Mucosa of stomach (tissue), 1 donor: ENCODE data around the gene RAB27B.
"Not testable (repeated sequence)": the region's sequence is repeated elsewhere in the genome, so short reads cannot be mapped to it uniquely, and the experiment has no call there.

Experiments
- H3K27me3 ChIP-seq: one replicate; pipeline ENCODE4 v1.7.0; 2013; ENCODE audit warnings: mild to moderate bottlenecking, low read length; ENCODE audit not compliant: control insufficient read depth, insufficient read depth
- H3K36me3 ChIP-seq: one replicate; pipeline ENCODE4 v1.7.0; 2013; ENCODE audit warnings: low read length; ENCODE audit not compliant: control insufficient read depth, insufficient read depth
- H3K4me1 ChIP-seq: one replicate; pipeline ENCODE4 v1.7.0; 2013; ENCODE audit warnings: mild to moderate bottlenecking, low read length; ENCODE audit not compliant: control insufficient read depth, insufficient read depth
- H3K4me3 ChIP-seq: one replicate; pipeline ENCODE4 v1.7.0; 2013; ENCODE audit warnings: low read length
- H3K9ac ChIP-seq: one replicate; pipeline ENCODE4 v1.7.0; 2013; ENCODE audit warnings: mild to moderate bottlenecking, low read length, moderate library complexity
- H3K9me3 ChIP-seq: one replicate; pipeline ENCODE4 v1.7.0; 2013; ENCODE audit warnings: mild to moderate bottlenecking, low read length, moderate library complexity; ENCODE audit not compliant: control insufficient read depth
- donor health status: Pancreatic carcinoma.

Gene RAB27B

DNA sequence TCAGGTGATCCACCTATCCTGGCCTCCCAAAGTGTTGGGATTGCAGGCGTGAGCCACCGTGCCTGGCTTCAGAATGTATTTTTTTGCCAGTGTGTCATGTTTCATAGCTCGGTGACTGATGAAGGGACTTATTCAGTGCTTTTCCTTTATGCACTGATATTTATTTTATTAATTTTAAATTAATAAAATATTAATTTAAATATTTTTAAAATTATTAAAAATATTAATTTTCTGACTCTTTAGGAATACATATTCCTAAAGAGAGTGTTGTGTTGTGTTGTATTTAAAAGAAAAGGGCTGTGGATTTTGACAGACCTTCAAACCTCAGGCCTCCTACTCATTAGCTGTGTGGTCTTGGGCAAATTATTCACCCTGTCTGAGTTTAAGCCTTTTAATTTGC, 22.3 kb downstream of the RAB27B start:
- peaks cover 11% of the 10 kb centered on the region for H3K4me1 ChIP-seq
- H3K9me3 ChIP-seq = no peaks in the 10 kb centered on the region
- no peak overlapping the region for H3K9ac ChIP-seq
- no peaks in the 10 kb centered on the region for H3K27me3 ChIP-seq
- no peak overlapping the region for H3K4me3 ChIP-seq
- H3K36me3 ChIP-seq = no peaks in the 10 kb centered on the region

- Histone ChIP-seq H3K9ac (no peak overlapping the region), H3K36me3 (no peaks in the 10 kb centered on the region), H3K27me3 (no peaks in the 10 kb centered on the region), H3K9me3 (no peaks in the 10 kb centered on the region), H3K4me3 (no peak overlapping the region), H3K4me1 (peaks cover 28% of the 10 kb centered on the region)
Measured at GRCh38 chr18:54852780-54853675, 24.8 kb downstream of the RAB27B start.

GRCh38 chr18:54855050-54855449, 26.8 kb downstream of the RAB27B start:
- H3K4me3 ChIP-seq, H3K36me3 ChIP-seq, H3K27me3 ChIP-seq, H3K9ac ChIP-seq, H3K9me3 ChIP-seq: not testable (repeated sequence)
- peaks cover 36% of the 10 kb centered on the region for H3K4me1 ChIP-seq

GRCh38 chr18:54856105-54856646, 27.9 kb downstream of the RAB27B start:
- Histone ChIP-seq H3K9ac (no peak overlapping the region), H3K9me3 (no peaks in the 10 kb centered on the region), H3K4me1 (peaks cover 44% of the 10 kb centered on the region), H3K27me3 (no peaks in the 10 kb centered on the region), H3K4me3 (no peak overlapping the region), H3K36me3 (no peaks in the 10 kb centered on the region)

DNA sequence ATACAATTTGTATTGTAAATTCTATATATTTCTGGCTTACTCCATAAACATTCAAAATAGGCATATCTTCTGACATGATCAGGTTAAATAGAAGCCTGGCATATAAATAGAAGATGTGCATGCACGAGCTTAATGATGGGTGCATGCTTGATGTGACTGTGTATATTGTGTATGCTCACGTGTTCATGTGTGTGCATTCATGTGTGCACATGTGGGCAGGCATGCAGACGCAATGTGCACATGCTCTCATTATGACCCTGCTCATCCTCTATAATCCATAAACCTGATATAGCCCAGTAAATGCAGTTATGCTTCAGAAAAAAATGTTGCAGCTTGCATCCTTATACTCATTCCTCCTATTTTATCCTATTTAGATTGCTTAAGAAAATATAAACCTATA, 29.2 kb downstream of the RAB27B start:
- Histone ChIP-seq H3K9me3 (no peaks in the 10 kb centered on the region), H3K4me3 (no peak overlapping the region), H3K27me3 (no peaks in the 10 kb centered on the region), H3K4me1 (peaks cover 45% of the 10 kb centered on the region), H3K9ac (no peak overlapping the region), H3K36me3 (no peaks in the 10 kb centered on the region)

- Histone ChIP-seq H3K36me3 (no peaks in the 10 kb centered on the region), H3K9ac (no peak overlapping the region), H3K4me3 (no peak overlapping the region), H3K9me3 (no peaks in the 10 kb centered on the region), H3K4me1 (peaks cover 38% of the 10 kb centered on the region), H3K27me3 (no peaks in the 10 kb centered on the region)
Measured at GRCh38 chr18:54859667-54860421, 31.6 kb downstream of the RAB27B start.

DNA sequence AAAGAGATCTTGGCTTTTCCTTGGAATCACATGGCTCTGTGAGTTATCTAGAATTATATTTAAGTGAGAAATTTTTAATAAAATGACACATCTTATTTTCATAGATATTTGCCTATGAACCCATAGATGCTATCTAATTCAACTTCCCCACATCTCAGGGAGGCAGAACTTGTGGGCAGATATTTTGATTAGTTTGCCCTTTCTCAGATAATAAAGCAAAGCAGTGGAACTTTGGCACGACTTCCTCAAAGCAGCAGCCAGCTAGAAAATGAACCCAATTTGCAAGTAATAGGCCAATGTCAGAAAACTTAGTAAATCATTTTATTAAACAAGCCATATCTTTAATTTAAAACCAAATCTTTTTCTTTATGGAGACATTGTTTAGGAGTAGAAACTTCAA, 32.7 kb downstream of the RAB27B start:
- Histone ChIP-seq H3K4me3 (no peak overlapping the region), H3K9ac (no peak overlapping the region), H3K36me3 (no peaks in the 10 kb centered on the region), H3K9me3 (no peaks in the 10 kb centered on the region), H3K27me3 (no peaks in the 10 kb centered on the region), H3K4me1 (peaks cover 38% of the 10 kb centered on the region)

- no peaks in the 10 kb centered on the region for H3K9me3 ChIP-seq
- H3K9ac ChIP-seq = no peak overlapping the region
- no peaks in the 10 kb centered on the region for H3K4me1 ChIP-seq
- H3K4me3 ChIP-seq = no peak overlapping the region
- H3K27me3 ChIP-seq = no peaks in the 10 kb centered on the region
- no peaks in the 10 kb centered on the region for H3K36me3 ChIP-seq
Measured at GRCh38 chr18:54867131-54867530, 38.9 kb downstream of the RAB27B start.

- Histone ChIP-seq H3K9ac (no peak overlapping the region), H3K4me3 (no peak overlapping the region), H3K36me3 (no peaks in the 10 kb centered on the region), H3K27me3 (no peaks in the 10 kb centered on the region), H3K4me1 (peaks cover 16% of the 10 kb centered on the region), H3K9me3 (no peaks in the 10 kb centered on the region)
Measured at GRCh38 chr18:54871231-54871630, 43.0 kb downstream of the RAB27B start.

- no peaks in the 10 kb centered on the region for H3K27me3 ChIP-seq
- no peak overlapping the region for H3K4me3 ChIP-seq
- no peaks in the 10 kb centered on the region for H3K36me3 ChIP-seq
- H3K9me3 ChIP-seq = no peaks in the 10 kb centered on the region
- no peak overlapping the region for H3K9ac ChIP-seq
- peaks cover 16% of the 10 kb centered on the region for H3K4me1 ChIP-seq
Measured at GRCh38 chr18:54872681-54873080, 44.4 kb downstream of the RAB27B start.

DNA sequence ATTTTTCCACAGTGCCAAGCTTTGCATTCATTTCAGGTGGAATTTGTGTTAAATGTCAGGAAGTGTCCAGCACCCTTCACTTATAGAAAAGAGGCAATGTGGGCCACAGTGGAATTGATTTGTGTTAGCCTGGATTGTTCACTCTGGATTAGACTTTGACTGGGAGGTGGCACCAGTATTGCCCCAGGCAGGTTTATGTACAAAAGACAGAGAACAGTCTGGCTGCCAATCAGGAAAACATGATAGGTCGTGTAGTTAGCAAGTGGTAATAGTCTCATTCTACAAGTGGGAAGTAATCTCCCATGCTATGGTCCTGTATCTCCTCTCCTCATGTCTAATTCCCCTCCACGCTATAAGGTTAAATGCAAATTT, 45.6 kb downstream of the RAB27B start:
- H3K36me3 ChIP-seq = no peaks in the 10 kb centered on the region
- H3K4me3 ChIP-seq = no peak overlapping the region
- H3K27me3 ChIP-seq = no peaks in the 10 kb centered on the region

GRCh38 chr18:54875063-54875462, 46.8 kb downstream of the RAB27B start:
- no peaks in the 10 kb centered on the region for H3K27me3 ChIP-seq
- no peak overlapping the region for H3K9ac ChIP-seq
- H3K9me3 ChIP-seq = no peaks in the 10 kb centered on the region
- no peak overlapping the region for H3K4me3 ChIP-seq
- no peaks in the 10 kb centered on the region for H3K36me3 ChIP-seq
- H3K4me1 ChIP-seq = peaks cover 28% of the 10 kb centered on the region

More for the DNA sequence above, 45.6 kb downstream of the RAB27B start:
- H3K4me1 ChIP-seq = peaks cover 23% of the 10 kb centered on the region
- no peaks in the 10 kb centered on the region for H3K9me3 ChIP-seq
- H3K9ac ChIP-seq = no peak overlapping the region
